Esophagus (tissue), 2 donors: ENCODE measurements around the gene AGTR1. TPM values are rescaled to one million over a fixed set of nuclear protein-coding genes. Genes with fewer than 3 reads are reported as not detected.
"Not testable (repeated sequence)": the region's sequence is repeated elsewhere in the genome, so short reads cannot be mapped to it uniquely, and the experiment has no call there.

ENCODE experiments used
- H3K27ac ChIP-seq, 2 donors: one replicate each; pipeline ENCODE4 v1.5.1; 2013; ENCODE audit warnings: low read depth in 2 of 2, mild to moderate bottlenecking in 2 of 2, inconsistent platforms in 1 of 2, low read length in 1 of 2, moderate library complexity in 1 of 2
- H3K27me3 ChIP-seq, 2 donors: one replicate each; pipeline ENCODE4 v1.6.1; 2013; ENCODE audit warnings: low read length in 2 of 2, control low read depth in 1 of 2, mild to moderate bottlenecking in 1 of 2; ENCODE audit not compliant: insufficient read depth in 2 of 2, control insufficient read depth in 1 of 2
- H3K36me3 ChIP-seq, 2 donors: one replicate each; pipeline ENCODE4 v1.6.1; 2013; ENCODE audit warnings: low read length in 1 of 2; ENCODE audit not compliant: control insufficient read depth in 2 of 2, insufficient read depth in 2 of 2
- H3K4me1 ChIP-seq, 2 donors: one replicate each; pipeline ENCODE4 v1.6.1; 2013; ENCODE audit warnings: low read length in 1 of 2; ENCODE audit not compliant: control insufficient read depth in 2 of 2, insufficient read depth in 2 of 2
- H3K4me3 ChIP-seq, 2 donors: one replicate each; pipeline ENCODE4 v1.5.1; 2013; ENCODE audit warnings: low read length in 2 of 2, mild to moderate bottlenecking in 2 of 2, low read depth in 1 of 2, moderate library complexity in 1 of 2
- H3K9me3 ChIP-seq, 2 donors: one replicate each; pipeline ENCODE4 v1.6.1; 2013; ENCODE audit warnings: mild to moderate bottlenecking in 2 of 2, low read depth in 1 of 2, low read length in 1 of 2, moderate library complexity in 1 of 2; ENCODE audit not compliant: control insufficient read depth in 2 of 2, insufficient read depth in 1 of 2
- WGBS, 2 donors: extraction: QIAGEN DNeasy Blood & Tissue Kit; methylation state at CpG; one replicate each; pipeline ENCODE4 v1.1.7; 2013; 5-methylcytosine and 5-hydroxymethylcytosine counted together
- polyA plus RNA-seq, 2 donors: library from polyadenylated mRNA; stranded (reverse); fragments of 200-250 nt; gene quantifications; one replicate each; pipeline ENCODE4 v1.2.3, GENCODE V29; 2013
- donor health status: healthy with polysubstance abuse.
- donor health status: Bipolar disorder and iron deficiency.

Gene AGTR1
- polyA plus RNA-seq, 2 donors = 0.35 to 0.85 TPM

- 80 to 84% methylated on average over 3 of the region's 3 CpGs for WGBS, 2 donors
- Histone ChIP-seq H3K4me1 (no peaks in the 10 kb centered on the region), H3K36me3 (no peaks in the 10 kb centered on the region), H3K27ac (no peak overlapping the region), H3K4me3 (no peak overlapping the region), H3K9me3 (peaks cover 0 to 3% of the 10 kb centered on the region in 2 donors), H3K27me3 (no peaks in the 10 kb centered on the region)
Observed at GRCh38 chr3:148751461-148751860, 53.8 kb downstream of the AGTR1 start.

GRCh38 chr3:148753385-148753784 is 55.7 kb downstream of the AGTR1 start:
- H3K4me3 ChIP-seq, H3K36me3 ChIP-seq, H3K4me1 ChIP-seq, H3K9me3 ChIP-seq, H3K27ac ChIP-seq, H3K27me3 ChIP-seq: not testable (repeated sequence)
- 78 to 81% methylated on average over 5 of the region's 5 CpGs for WGBS, 2 donors

- no peaks in the 10 kb centered on the region for H3K36me3 ChIP-seq
- H3K9me3 ChIP-seq = peaks cover 0 to 3% of the 10 kb centered on the region in 2 donors
- no peak overlapping the region for H3K4me3 ChIP-seq
- no peak overlapping the region for H3K27ac ChIP-seq
- H3K4me1 ChIP-seq = no peaks in the 10 kb centered on the region
- H3K27me3 ChIP-seq = no peaks in the 10 kb centered on the region
Observed at GRCh38 chr3:148755570-148755969, 57.9 kb downstream of the AGTR1 start.

GRCh38 chr3:148756311-148756710 is 58.6 kb downstream of the AGTR1 start:
- 81 to 82% methylated on average over 4 of the region's 4 CpGs for WGBS, 2 donors
- H3K4me3 ChIP-seq = no peak overlapping the region
- H3K9me3 ChIP-seq = peaks cover 0 to 3% of the 10 kb centered on the region in 2 donors
- H3K27ac ChIP-seq = no peak overlapping the region
- no peaks in the 10 kb centered on the region for H3K36me3 ChIP-seq
- H3K4me1 ChIP-seq = no peaks in the 10 kb centered on the region
- no peaks in the 10 kb centered on the region for H3K27me3 ChIP-seq

- no peaks in the 10 kb centered on the region for H3K36me3 ChIP-seq
Observed at GRCh38 chr3:148757238-148758215, 59.8 kb downstream of the AGTR1 start.

GRCh38 chr3:148758303-148758884 is 60.7 kb downstream of the AGTR1 start:
- 40 to 47% methylated on average over 3 of the region's 3 CpGs for WGBS, 2 donors
- Histone ChIP-seq H3K4me1 (no peaks in the 10 kb centered on the region), H3K27me3 (no peaks in the 10 kb centered on the region), H3K36me3 (no peaks in the 10 kb centered on the region), H3K9me3 (peaks cover 0 to 3% of the 10 kb centered on the region in 2 donors), H3K27ac (no peak overlapping the region), H3K4me3 (no peak overlapping the region)

More at GRCh38 chr3:148757238-148758215, 59.8 kb downstream of the AGTR1 start:
- WGBS, 2 donors = 74 to 78% methylated on average over 12 of the region's 12 CpGs
- Histone ChIP-seq H3K27me3 (no peaks in the 10 kb centered on the region), H3K4me1 (no peaks in the 10 kb centered on the region), H3K4me3 (no peak overlapping the region), H3K9me3 (peaks cover 0 to 3% of the 10 kb centered on the region in 2 donors), H3K27ac (no peak overlapping the region)

GRCh38 chr3:148759430-148759829 is 61.7 kb downstream of the AGTR1 start:
- WGBS, 2 donors = 45 to 56% methylated on average over 4 of the region's 4 CpGs
- Histone ChIP-seq H3K27me3 (no peaks in the 10 kb centered on the region), H3K4me3 (no peak overlapping the region), H3K36me3 (no peaks in the 10 kb centered on the region), H3K4me1 (no peaks in the 10 kb centered on the region), H3K9me3 (peaks cover 0 to 3% of the 10 kb centered on the region in 2 donors), H3K27ac (no peak overlapping the region)

GRCh38 chr3:148763156-148763680 is 65.5 kb downstream of the AGTR1 start:
- WGBS, 2 donors = 73 to 79% methylated on average over 3 of the region's 3 CpGs
- Histone ChIP-seq H3K9me3 (no peaks in the 10 kb centered on the region), H3K27ac (no peak overlapping the region), H3K27me3 (no peaks in the 10 kb centered on the region), H3K4me3 (no peak overlapping the region), H3K4me1 (no peaks in the 10 kb centered on the region), H3K36me3 (no peaks in the 10 kb centered on the region)

GRCh38 chr3:148763986-148764935 is 66.6 kb downstream of the AGTR1 start:
- no peaks in the 10 kb centered on the region for H3K36me3 ChIP-seq
- no peaks in the 10 kb centered on the region for H3K27me3 ChIP-seq
- H3K4me3 ChIP-seq = no peak overlapping the region
- WGBS, 2 donors = 72% methylated on average over 1 of the region's 1 CpG
- no peaks in the 10 kb centered on the region for H3K4me1 ChIP-seq
- H3K9me3 ChIP-seq = no peaks in the 10 kb centered on the region
- H3K27ac ChIP-seq = no peak overlapping the region
